RWPE1 (cell line): ENCODE measurements around the gene PITPNM3.

Experiments used
- CTCF ChIA-PET: fragments of 350-600 bp; sonication (Branson Sonifier 250); formaldehyde crosslinking; extraction: SDS; loops from one replicate; lab custom pipeline; 2021; lab: Yijun Ruan, JAX
- POLR2A ChIA-PET: fragments of 400-600 bp; formaldehyde crosslinking; extraction: SDS; loops from one replicate; lab custom pipeline; 2020; ENCODE audit warnings: antibody characterized with exemption; ENCODE audit not compliant: low non-redundant PET; lab: Yijun Ruan, JAX
- DNase-seq: peaks from one replicate; pipeline ENCODE4 v3.0.0; 2012; ENCODE audit warnings: low spot score
- H3K27ac ChIP-seq: fragments of 450-650 bp; 2 replicates; pipeline ENCODE4 v1.5.1; 2017
- CTCF ChIP-seq: fragments of 450-650 bp; conservative IDR thresholded peaks from 2 replicates; pipeline ENCODE4 v1.5.1; 2017; ENCODE audit warnings: low read depth, mild to moderate bottlenecking

PITPNM3 gene

GRCh38 chr17:6517062-6517461 lies 39.3 kb downstream of the PITPNM3 start:
- no peak for DNase-seq
- no peak for TF ChIP-seq CTCF
- CTCF ChIA-PET = interaction anchor here (0.6 kb wide), 2 partner anchors 33 to 931 kb away, joined by 3 to 7 read pairs; no protein-coding TSS in a partner anchor
- no peak overlapping the region for H3K27ac ChIP-seq
- POLR2A ChIA-PET = no interaction called here

GRCh38 chr17:6514371-6514770 lies 42.0 kb downstream of the PITPNM3 start:
- TF ChIP-seq CTCF = no peak
- POLR2A ChIA-PET = no interaction called here

GRCh38 chr17:6512552-6512951 lies 43.8 kb downstream of the PITPNM3 start:
- POLR2A ChIA-PET = no interaction called here
- no peak overlapping the region for H3K27ac ChIP-seq

More at GRCh38 chr17:6514371-6514770, 42.0 kb downstream of the PITPNM3 start:
- CTCF ChIA-PET = no interaction called here
- DNase-seq = no peak
- H3K27ac ChIP-seq = no peak overlapping the region

GRCh38 chr17:6510321-6510977 lies 45.9 kb downstream of the PITPNM3 start:
- peak overlapping the region; percentile 100 for H3K27ac ChIP-seq
- no peak for TF ChIP-seq CTCF
- DNase-seq = no peak
- ChIA-PET CTCF (no interaction called here), POLR2A (no interaction called here)

More at GRCh38 chr17:6512552-6512951, 43.8 kb downstream of the PITPNM3 start:
- no peak for DNase-seq
- TF ChIP-seq CTCF = no peak
- CTCF ChIA-PET = interaction anchor here (0.6 kb wide), 1 partner anchor 921 kb away, joined by 5 read pairs; no protein-coding TSS in a partner anchor

- POLR2A ChIA-PET = no interaction called here
- no peak for DNase-seq
- peak overlapping the region; percentile 100 for H3K27ac ChIP-seq
- CTCF ChIA-PET = interaction anchor here (0.6 kb wide), 1 partner anchor 71 kb away, joined by 3 read pairs; no protein-coding TSS in a partner anchor
- TF ChIP-seq CTCF = no peak
Measured at GRCh38 chr17:6509921-6510320, 46.4 kb downstream of the PITPNM3 start.

- TF ChIP-seq CTCF = no peak
- POLR2A ChIA-PET = no interaction called here
- CTCF ChIA-PET = interaction anchor here (0.6 kb wide), 1 partner anchor 72 kb away, joined by 3 read pairs; no protein-coding TSS in a partner anchor
- H3K27ac ChIP-seq = peak overlapping the region; percentile 100
- no peak for DNase-seq
Measured at GRCh38 chr17:6509031-6509771, 47.2 kb downstream of the PITPNM3 start.
